Activated naive CD8-positive, alpha-beta T cell treated with anti-CD3 and anti-CD28 coated beads, Interleukin-2, amount 50 U/mL, for 24 hours (primary cell): Measurements from ENCODE around the gene CA5A.

Source experiments
- ATAC-seq: fragments of 150-1000 bp; cut with Tn5 transposase; one replicate; pipeline ENCODE4 v1.10.0; 2021
- DNase-seq: peaks from one replicate; pipeline ENCODE4 v3.0.0; 2021
- H3K27ac Mint-ChIP-seq: one replicate; pipeline ENCODE4 v1.8.0; 2021; ENCODE audit warnings: mild to moderate bottlenecking, mixed read lengths
- H3K27me3 Mint-ChIP-seq: one replicate; pipeline ENCODE4 v1.8.0; 2021; ENCODE audit warnings: mixed read lengths
- H3K36me3 Mint-ChIP-seq: one replicate; pipeline ENCODE4 v1.8.0; 2021; ENCODE audit warnings: low read depth, mixed read lengths
- H3K4me1 Mint-ChIP-seq: one replicate; pipeline ENCODE4 v1.8.0; 2021; ENCODE audit warnings: mixed read lengths
- H3K4me3 Mint-ChIP-seq: one replicate; pipeline ENCODE4 v1.8.0; 2021; ENCODE audit warnings: mild to moderate bottlenecking, moderate library complexity, mixed read lengths
- H3K9me3 Mint-ChIP-seq: one replicate; pipeline ENCODE4 v1.8.0; 2021; ENCODE audit warnings: mixed read lengths

Gene CA5A

GRCh38 chr16:87971933-87972332 lies 35.6 kb upstream of the CA5A start:
- peaks cover 43% of the 10 kb centered on the region for H3K4me1 Mint-ChIP-seq
- H3K9me3 Mint-ChIP-seq: peaks cover 22% of the 10 kb centered on the region
- H3K36me3 Mint-ChIP-seq: peaks cover 53% of the 10 kb centered on the region
- no peak overlapping the region for H3K27ac Mint-ChIP-seq
- DNase-seq (no peak), ATAC-seq (no peak)
- no peaks in the 10 kb centered on the region for H3K27me3 Mint-ChIP-seq
- no peak overlapping the region for H3K4me3 Mint-ChIP-seq

DNA sequence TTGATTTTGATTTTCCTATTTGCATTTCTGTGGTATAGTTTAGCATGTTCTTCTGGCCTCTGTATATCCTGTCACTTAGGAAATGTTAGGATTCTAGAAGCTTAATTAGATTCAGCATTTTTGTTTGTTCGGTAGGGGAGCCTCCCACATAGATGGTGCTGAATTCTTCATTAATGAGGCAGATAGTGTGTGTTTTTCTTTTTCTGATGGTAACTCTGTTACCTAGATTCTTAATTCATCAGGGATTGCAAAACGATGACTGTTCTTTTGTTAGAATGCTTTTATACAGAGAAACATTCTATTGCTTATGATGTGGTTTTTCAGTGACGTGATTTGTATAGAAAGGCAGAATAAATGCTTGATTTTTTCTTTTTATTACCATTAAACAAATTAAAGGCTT lies 33.9 kb upstream of the CA5A start:
- ATAC-seq (no peak), DNase-seq (no peak)
- Mint-ChIP-seq H3K9me3 (peaks cover 22% of the 10 kb centered on the region), H3K4me3 (no peak overlapping the region), H3K27me3 (no peaks in the 10 kb centered on the region), H3K36me3 (peaks cover 41% of the 10 kb centered on the region), H3K4me1 (peaks cover 52% of the 10 kb centered on the region), H3K27ac (no peak overlapping the region)

- Mint-ChIP-seq H3K4me1 (peaks cover 62% of the 10 kb centered on the region), H3K4me3 (no peak overlapping the region), H3K27me3 (no peaks in the 10 kb centered on the region), H3K36me3 (peaks cover 44% of the 10 kb centered on the region), H3K9me3 (peaks cover 22% of the 10 kb centered on the region), H3K27ac (no peak overlapping the region)
- ATAC-seq: no peak
- DNase-seq: no peak
Observed at GRCh38 chr16:87968541-87968940, 32.2 kb upstream of the CA5A start.

DNA sequence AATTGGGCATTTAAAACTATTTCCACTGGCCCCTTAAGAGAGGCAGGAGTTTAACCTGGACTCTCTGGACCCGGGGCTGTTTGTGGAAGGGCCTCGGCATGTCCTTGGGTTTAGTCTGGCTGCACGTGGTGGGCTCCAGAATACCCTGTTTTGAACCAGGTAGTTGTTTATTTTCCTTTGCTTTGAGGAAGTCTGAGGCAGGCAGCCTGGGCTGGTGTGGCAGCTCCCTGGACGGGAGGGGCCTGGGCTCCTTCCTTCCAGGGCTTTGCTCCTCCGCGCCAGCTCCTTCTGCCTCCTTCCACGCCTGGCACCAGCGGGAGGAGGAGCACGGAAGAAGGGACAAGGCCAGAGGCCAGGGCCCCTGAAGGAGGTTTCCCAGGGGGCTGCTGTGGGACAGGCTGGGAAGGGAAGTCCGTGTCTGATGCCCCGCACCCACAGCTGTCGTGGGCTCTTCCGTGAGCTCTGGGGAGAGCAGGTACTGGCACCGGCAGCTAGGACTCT lies 30.4 kb upstream of the CA5A start:
- Mint-ChIP-seq H3K27me3 (no peaks in the 10 kb centered on the region), H3K9me3 (peaks cover 10% of the 10 kb centered on the region), H3K27ac (peak overlapping the region; percentile 80), H3K4me3 (peak overlapping the region; percentile 6), H3K4me1 (peaks cover 68% of the 10 kb centered on the region), H3K36me3 (peaks cover 29% of the 10 kb centered on the region)
- no peak for DNase-seq
- no peak for ATAC-seq

GRCh38 chr16:87966064-87966645 lies 29.8 kb upstream of the CA5A start:
- Mint-ChIP-seq H3K9me3 (peaks cover 5% of the 10 kb centered on the region), H3K4me3 (no peak overlapping the region), H3K27me3 (no peaks in the 10 kb centered on the region), H3K36me3 (peaks cover 27% of the 10 kb centered on the region), H3K4me1 (peaks cover 73% of the 10 kb centered on the region), H3K27ac (peak overlapping the region; percentile 80)
- no peak for ATAC-seq
- no peak for DNase-seq

DNA sequence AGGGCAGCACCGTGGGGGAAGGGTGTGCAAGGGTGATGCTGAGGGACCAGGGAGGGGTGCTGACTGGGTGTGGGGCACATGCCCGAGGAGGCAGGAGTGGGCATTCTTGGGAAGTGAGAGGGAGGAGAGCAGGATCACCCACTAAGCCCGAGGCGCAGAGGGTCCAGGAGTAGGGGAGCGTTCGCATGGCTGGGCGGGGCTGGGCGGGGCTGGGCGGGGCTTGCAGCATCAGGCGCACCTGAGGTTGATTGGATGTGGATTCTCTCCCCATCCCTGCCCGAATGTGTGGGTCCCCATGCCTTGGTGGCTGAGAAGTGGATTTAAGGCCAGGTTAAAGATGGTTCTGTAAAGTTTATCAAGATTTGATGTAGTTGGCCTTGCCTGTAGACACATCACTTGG lies 29.1 kb upstream of the CA5A start:
- Mint-ChIP-seq H3K36me3 (peaks cover 28% of the 10 kb centered on the region), H3K4me1 (peaks cover 80% of the 10 kb centered on the region), H3K27me3 (no peaks in the 10 kb centered on the region), H3K4me3 (no peak overlapping the region), H3K27ac (no peak overlapping the region), H3K9me3 (no peaks in the 10 kb centered on the region)
- DNase-seq: no peak
- no peak for ATAC-seq

- DNase-seq: no peak
- Mint-ChIP-seq H3K36me3 (peaks cover 19% of the 10 kb centered on the region), H3K4me3 (peak overlapping the region; percentile 54), H3K27me3 (no peaks in the 10 kb centered on the region), H3K9me3 (no peaks in the 10 kb centered on the region), H3K27ac (peak overlapping the region; percentile 91), H3K4me1 (peaks cover 83% of the 10 kb centered on the region)
- ATAC-seq: no peak
Observed at GRCh38 chr16:87964049-87964659, 27.8 kb upstream of the CA5A start.

GRCh38 chr16:87963400-87963799 lies 27.1 kb upstream of the CA5A start:
- DNase-seq (peak; percentile 73), ATAC-seq (peak; percentile 98)
- Mint-ChIP-seq H3K9me3 (no peaks in the 10 kb centered on the region), H3K27me3 (no peaks in the 10 kb centered on the region), H3K36me3 (peaks cover 17% of the 10 kb centered on the region), H3K4me1 (peaks cover 82% of the 10 kb centered on the region), H3K4me3 (peak overlapping the region; percentile 54), H3K27ac (peak overlapping the region; percentile 91)

DNA sequence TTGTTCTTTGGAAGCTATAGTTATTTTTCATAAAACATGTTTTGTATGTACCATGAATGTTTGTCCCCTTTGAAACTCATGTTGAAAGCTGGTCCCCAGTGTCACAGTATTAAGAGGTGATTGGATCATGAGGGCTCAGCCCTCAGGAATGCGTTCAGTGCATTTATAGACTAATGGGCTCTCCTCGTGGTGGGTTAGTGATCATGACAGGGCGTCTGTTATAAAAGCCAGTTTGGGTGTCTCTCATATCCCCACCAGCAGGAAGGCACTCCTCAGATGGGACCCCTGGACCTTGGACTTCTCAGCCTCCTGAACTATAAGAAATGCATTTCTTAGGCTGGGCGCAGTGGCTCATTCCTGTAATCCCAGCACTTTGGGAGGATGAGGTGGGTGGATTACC lies 25.3 kb upstream of the CA5A start:
- H3K4me3 Mint-ChIP-seq: no peak overlapping the region
- no peaks in the 10 kb centered on the region for H3K9me3 Mint-ChIP-seq
- no peaks in the 10 kb centered on the region for H3K27me3 Mint-ChIP-seq
- no peak for DNase-seq
- peak overlapping the region; percentile 44 for H3K27ac Mint-ChIP-seq
- no peak for ATAC-seq
- peaks cover 90% of the 10 kb centered on the region for H3K4me1 Mint-ChIP-seq
- H3K36me3 Mint-ChIP-seq: peaks cover 26% of the 10 kb centered on the region

GRCh38 chr16:87960852-87961251 lies 24.5 kb upstream of the CA5A start:
- H3K27me3 Mint-ChIP-seq: no peaks in the 10 kb centered on the region
- H3K4me1 Mint-ChIP-seq: peaks cover 90% of the 10 kb centered on the region
- ATAC-seq (no peak), DNase-seq (no peak)
- H3K27ac Mint-ChIP-seq: peak overlapping the region; percentile 84
- H3K36me3 Mint-ChIP-seq: peaks cover 26% of the 10 kb centered on the region
- H3K4me3 Mint-ChIP-seq: no peak overlapping the region
- H3K9me3 Mint-ChIP-seq: no peaks in the 10 kb centered on the region

- Mint-ChIP-seq H3K9me3 (no peaks in the 10 kb centered on the region), H3K27me3 (no peaks in the 10 kb centered on the region), H3K36me3 (peaks cover 26% of the 10 kb centered on the region), H3K4me1 (peaks cover 92% of the 10 kb centered on the region), H3K4me3 (peak overlapping the region; percentile 70), H3K27ac (peak overlapping the region; percentile 84)
- ATAC-seq: no peak
- no peak for DNase-seq
Observed at GRCh38 chr16:87960296-87960695, 24.0 kb upstream of the CA5A start.

- Mint-ChIP-seq H3K36me3 (peaks cover 24% of the 10 kb centered on the region), H3K4me3 (peak overlapping the region; percentile 70), H3K9me3 (no peaks in the 10 kb centered on the region), H3K27ac (peak overlapping the region; percentile 84), H3K27me3 (no peaks in the 10 kb centered on the region), H3K4me1 (peaks cover 91% of the 10 kb centered on the region)
- no peak for DNase-seq
- ATAC-seq: no peak
Observed at GRCh38 chr16:87959391-87959990, 23.2 kb upstream of the CA5A start.

GRCh38 chr16:87958632-87959031 lies 22.3 kb upstream of the CA5A start:
- Mint-ChIP-seq H3K9me3 (no peaks in the 10 kb centered on the region), H3K27ac (peak overlapping the region; percentile 84), H3K4me1 (peaks cover 91% of the 10 kb centered on the region), H3K36me3 (peaks cover 23% of the 10 kb centered on the region), H3K4me3 (peak overlapping the region; percentile 15), H3K27me3 (no peaks in the 10 kb centered on the region)
- DNase-seq (no peak), ATAC-seq (no peak)

DNA sequence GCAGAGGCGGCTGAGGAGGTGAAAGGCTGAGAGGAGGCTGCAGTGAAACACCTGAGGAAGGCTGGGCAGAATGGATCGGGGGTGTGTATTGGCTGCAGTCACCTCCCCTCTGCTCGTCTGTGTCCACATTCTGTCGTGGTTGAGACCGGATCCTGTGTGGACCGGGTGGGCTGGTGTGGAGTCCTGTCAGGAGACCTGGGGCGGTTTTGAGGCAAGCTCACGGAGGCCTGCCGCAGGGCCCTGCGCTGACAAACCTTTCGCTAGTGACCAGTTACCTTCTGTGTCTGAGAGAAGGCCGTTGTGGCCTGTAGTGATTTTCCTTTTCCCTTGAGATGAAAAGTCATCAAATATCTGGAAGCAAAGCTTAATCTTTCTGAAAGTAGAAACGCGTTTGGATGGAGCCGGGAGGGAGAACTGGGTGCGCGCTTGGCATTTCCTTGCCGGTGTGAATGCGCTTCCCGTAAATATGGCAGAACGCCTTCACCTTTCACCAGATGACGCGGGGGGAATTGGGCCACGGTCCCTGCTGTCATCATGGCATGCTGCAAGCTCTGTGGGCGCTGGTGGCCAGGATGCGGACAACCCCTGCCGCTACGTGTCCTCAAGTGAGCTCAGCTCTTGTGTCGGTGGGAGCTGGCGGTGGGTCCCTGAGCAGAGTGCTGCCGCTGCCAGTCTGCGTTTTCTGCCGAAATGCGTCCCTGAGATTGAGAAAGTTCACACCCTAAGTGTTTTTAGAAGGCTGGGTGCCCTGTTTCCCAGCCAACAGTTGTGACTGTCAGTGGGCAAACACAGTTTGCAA lies 21.2 kb upstream of the CA5A start:
- ATAC-seq (no peak), DNase-seq (no peak)
- Mint-ChIP-seq H3K27me3 (no peaks in the 10 kb centered on the region), H3K9me3 (no peaks in the 10 kb centered on the region), H3K4me1 (peaks cover 89% of the 10 kb centered on the region), H3K4me3 (peak overlapping the region; percentile 82), H3K36me3 (peaks cover 29% of the 10 kb centered on the region), H3K27ac (peak overlapping the region; percentile 93)
